Ishikawa (cell line): ENCODE measurements around the gene CCNJL.

Source experiments
- NFIC ChIP-seq: IDR thresholded peaks from 2 replicates; pipeline ENCODE4 v1.6.1; 2012
- RAD21 ChIP-seq: IDR thresholded peaks from 2 replicates; pipeline ENCODE4 v1.6.1; 2012; ENCODE audit warnings: low read depth
- USF1 ChIP-seq: IDR thresholded peaks from 2 replicates; pipeline ENCODE4 v1.6.1; 2012
- ZBTB7A ChIP-seq: IDR thresholded peaks from 2 replicates; pipeline ENCODE4 v1.6.1; 2012; ENCODE audit warnings: low read depth

CCNJL gene

GRCh38 chr5:160209917-160210316 lies 102.4 kb downstream of the CCNJL start:
- TF ChIP-seq RAD21 (no peak), USF1 (peak; percentile 52; the same call in 1 of the 2 replicates), NFIC (no peak)

GRCh38 chr5:160207061-160207460 lies 105.3 kb downstream of the CCNJL start:
- TF ChIP-seq ZBTB7A: no peak
- peak; percentile 49; the same call in 1 of the 2 replicates for TF ChIP-seq USF1
